Mesendoderm (in vitro differentiated cells): ENCODE measurements around the gene PPP2R2C.
A peak's percentile ranks its signal among the peaks of the same experiment; 100 is the strongest.

ENCODE experiments used
- DNase-seq: peaks from one replicate; pipeline ENCODE4 v3.0.0; 2013
- H2AK5ac ChIP-seq: 2 replicates; pipeline ENCODE4 v1.6.1; 2013; ENCODE audit warnings: low read length, inconsistent platforms
- H2BK120ac ChIP-seq: 2 replicates; pipeline ENCODE4 v1.6.1; 2013; ENCODE audit warnings: low read depth, mild to moderate bottlenecking, low read length, moderate library complexity, mixed read lengths
- H2BK15ac ChIP-seq: replicated peaks from 2 replicates; pipeline ENCODE4 v1.6.1; 2013; ENCODE audit warnings: low read depth, mild to moderate bottlenecking, moderate library complexity
- H2BK5ac ChIP-seq: 2 replicates; pipeline ENCODE4 v1.6.1; 2013; ENCODE audit warnings: low read length, inconsistent platforms
- H3K18ac ChIP-seq: 2 replicates; pipeline ENCODE4 v1.6.1; 2013; ENCODE audit warnings: mild to moderate bottlenecking, low read length, mixed read lengths
- H3K23ac ChIP-seq: one replicate; pipeline ENCODE4 v1.6.1; 2013; ENCODE audit warnings: low read length
- H3K27ac ChIP-seq: 2 replicates; pipeline ENCODE4 v1.5.1; 2013; ENCODE audit warnings: low read depth, mild to moderate bottlenecking, inconsistent platforms, low read length, moderate library complexity
- H3K27me3 ChIP-seq: 2 replicates; pipeline ENCODE4 v1.6.1; 2013; ENCODE audit warnings: low read length, control low read depth, mild to moderate bottlenecking, inconsistent platforms; ENCODE audit not compliant: insufficient read depth, poor library complexity
- H3K36me3 ChIP-seq: 2 replicates; pipeline ENCODE4 v1.6.1; 2013; ENCODE audit warnings: low read length, inconsistent platforms; ENCODE audit not compliant: control insufficient read depth, insufficient read depth
- H3K4ac ChIP-seq: one replicate; pipeline ENCODE4 v1.6.1; 2013; ENCODE audit warnings: low read depth, mild to moderate bottlenecking, low read length, moderate library complexity
- H3K4me1 ChIP-seq: 2 replicates; pipeline ENCODE4 v1.6.1; 2013; ENCODE audit warnings: low read depth, low read length, inconsistent platforms; ENCODE audit not compliant: control insufficient read depth
- H3K4me2 ChIP-seq: 2 replicates; pipeline ENCODE4 v1.6.1; 2013; ENCODE audit warnings: low read length
- H3K4me3 ChIP-seq: 2 replicates; pipeline ENCODE4 v1.5.1; 2013; ENCODE audit warnings: mild to moderate bottlenecking, low read length
- H3K56ac ChIP-seq: one replicate; pipeline ENCODE4 v1.6.1; 2013; ENCODE audit warnings: low read length
- H3K79me1 ChIP-seq: 2 replicates; pipeline ENCODE4 v1.6.1; 2013; ENCODE audit warnings: low read length, inconsistent platforms
- H3K79me2 ChIP-seq: 2 replicates; pipeline ENCODE4 v1.6.1; 2013; ENCODE audit warnings: mild to moderate bottlenecking, low read length; ENCODE audit not compliant: control insufficient read depth, insufficient read depth
- H3K9ac ChIP-seq: 2 replicates; pipeline ENCODE4 v1.6.1; 2013; ENCODE audit warnings: low read length, inconsistent platforms
- H4K5ac ChIP-seq: one replicate; pipeline ENCODE4 v1.6.1; 2013; ENCODE audit warnings: low read length
- H4K8ac ChIP-seq: one replicate; pipeline ENCODE4 v1.6.1; 2013; ENCODE audit warnings: low read depth, mild to moderate bottlenecking, control low read depth, low read length, moderate library complexity
- WGBS: extraction: QIAGEN DNeasy Blood & Tissue Kit; methylation state at CpG from one replicate; pipeline ENCODE4 v1.1.7; 2013; ENCODE audit warnings: low lambda C conversion rate, missing lambda C conversion rate; ENCODE audit not compliant: insufficient coverage; ENCODE audit errors: extremely low coverage; 5-methylcytosine and 5-hydroxymethylcytosine counted together

PPP2R2C gene

GRCh38 chr4:6277139-6277802, 195.1 kb downstream of the PPP2R2C start:
- no peak overlapping the region for H3K23ac ChIP-seq
- no peaks in the 10 kb centered on the region for H3K27me3 ChIP-seq
- no peak overlapping the region for H3K9ac ChIP-seq
- H3K18ac ChIP-seq: no peak overlapping the region
- H2AK5ac ChIP-seq: no peak overlapping the region
- no peak overlapping the region for H2BK5ac ChIP-seq
- no peaks in the 10 kb centered on the region for H3K36me3 ChIP-seq
- H3K4me1 ChIP-seq: no peaks in the 10 kb centered on the region
- no peak overlapping the region for H3K4ac ChIP-seq
- H3K27ac ChIP-seq: no peak overlapping the region
- H3K4me2 ChIP-seq: no peak overlapping the region
- H3K56ac ChIP-seq: no peak overlapping the region
- H3K4me3 ChIP-seq: no peak overlapping the region
- H4K5ac ChIP-seq: no peak overlapping the region
- peaks cover 8% of the 10 kb centered on the region for H3K79me1 ChIP-seq
- no peak overlapping the region for H2BK120ac ChIP-seq
- H4K8ac ChIP-seq: no peak overlapping the region
- no peak for DNase-seq
- no peak overlapping the region for H2BK15ac ChIP-seq
- peaks cover 7% of the 10 kb centered on the region for H3K79me2 ChIP-seq
- WGBS: no CpG with 5 or more reads among the region's 24 CpGs

DNA sequence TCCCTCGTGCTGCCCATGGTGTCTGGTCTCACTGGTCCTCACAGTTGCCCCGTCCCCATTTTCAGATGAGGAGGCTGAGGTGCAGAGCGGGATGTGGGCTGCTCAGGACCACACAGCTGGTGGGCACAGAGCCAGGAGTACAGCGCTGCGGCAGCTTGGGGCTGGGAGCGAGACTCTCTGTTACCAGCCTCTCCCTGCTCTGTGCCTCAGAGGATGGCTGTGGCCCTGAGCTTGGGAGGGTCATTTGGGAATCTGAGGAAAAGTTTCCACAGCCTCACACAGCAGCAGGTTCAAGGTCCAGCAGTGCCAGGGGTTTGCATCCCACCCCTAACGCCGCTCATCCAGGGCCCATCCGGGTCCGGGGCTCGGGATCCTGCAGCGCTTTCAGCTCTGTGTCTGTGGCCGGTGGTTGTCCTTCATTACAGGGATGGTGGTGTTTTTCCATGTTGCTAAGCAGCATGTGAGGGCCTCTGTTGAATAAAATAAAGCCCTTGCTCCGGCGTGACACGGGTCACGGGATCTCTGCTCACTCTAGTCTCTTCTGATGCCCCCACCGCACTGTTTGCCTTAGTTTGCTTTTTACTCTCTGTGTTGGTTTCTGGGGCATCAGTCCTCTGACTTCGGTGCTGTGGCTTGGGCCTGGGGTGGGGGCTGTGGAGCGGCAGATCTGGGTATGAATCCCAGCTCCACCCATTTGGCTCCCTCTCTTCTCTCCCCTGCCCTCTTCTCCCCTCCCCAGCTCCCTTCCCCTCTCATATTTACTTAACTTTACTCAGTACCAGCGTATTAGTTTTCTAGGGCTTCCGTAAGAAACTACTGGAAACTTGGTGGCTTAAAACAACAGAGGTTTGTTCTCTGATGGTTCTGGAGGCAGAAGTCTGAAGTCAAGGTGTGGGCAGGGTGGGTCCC, 196.3 kb downstream of the PPP2R2C start:
- H2BK15ac ChIP-seq: no peak overlapping the region
- H3K4me3 ChIP-seq: no peak overlapping the region
- no peak overlapping the region for H2BK120ac ChIP-seq
- no peak overlapping the region for H3K56ac ChIP-seq
- H3K36me3 ChIP-seq: no peaks in the 10 kb centered on the region
- H2AK5ac ChIP-seq: no peak overlapping the region
- no peak overlapping the region for H3K27ac ChIP-seq
- no peak overlapping the region for H2BK5ac ChIP-seq
- H3K27me3 ChIP-seq: no peaks in the 10 kb centered on the region
- WGBS: no CpG with 5 or more reads among the region's 22 CpGs
- H4K8ac ChIP-seq: no peak overlapping the region
- H4K5ac ChIP-seq: no peak overlapping the region
- H3K4ac ChIP-seq: no peak overlapping the region
- H3K4me2 ChIP-seq: no peak overlapping the region
- H3K23ac ChIP-seq: no peak overlapping the region
- DNase-seq: no peak
- H3K4me1 ChIP-seq: no peaks in the 10 kb centered on the region
- no peak overlapping the region for H3K9ac ChIP-seq
- peaks cover 8% of the 10 kb centered on the region for H3K79me1 ChIP-seq
- no peak overlapping the region for H3K18ac ChIP-seq
- peaks cover 7% of the 10 kb centered on the region for H3K79me2 ChIP-seq

- no peak for DNase-seq
- WGBS: no CpG with 5 or more reads among the region's 10 CpGs
Measured at GRCh38 chr4:6275351-6275750, 197.1 kb downstream of the PPP2R2C start.

DNA sequence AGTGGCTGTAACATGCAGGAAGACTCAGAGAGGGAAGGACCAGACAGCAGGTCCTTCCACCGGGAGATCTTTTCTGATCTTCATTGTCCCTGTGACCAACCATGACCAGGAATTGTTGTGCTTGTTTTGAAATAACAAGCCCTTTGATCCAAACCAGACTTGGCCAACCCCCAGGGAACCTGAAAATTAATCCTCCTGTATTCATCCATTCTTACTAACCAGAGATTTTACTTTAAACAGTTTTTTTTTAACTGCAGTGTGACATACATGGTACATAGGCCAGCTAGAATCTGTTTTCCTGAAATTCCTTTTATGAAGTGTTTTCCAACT, 198.8 kb downstream of the PPP2R2C start:
- no peaks in the 10 kb centered on the region for H3K27me3 ChIP-seq
- H3K4me1 ChIP-seq: peaks cover 2% of the 10 kb centered on the region
- peaks cover 8% of the 10 kb centered on the region for H3K79me1 ChIP-seq
- no peak overlapping the region for H3K23ac ChIP-seq
- H4K8ac ChIP-seq: no peak overlapping the region
- H2BK15ac ChIP-seq: no peak overlapping the region
- H2BK120ac ChIP-seq: no peak overlapping the region
- WGBS: no CpG with 5 or more reads among the region's 1 CpG
- no peak overlapping the region for H3K9ac ChIP-seq
- no peak overlapping the region for H3K4me3 ChIP-seq
- no peak overlapping the region for H2BK5ac ChIP-seq
- H3K27ac ChIP-seq: no peak overlapping the region
- peak overlapping the region; percentile 10 for H3K56ac ChIP-seq
- H3K4me2 ChIP-seq: no peak overlapping the region
- H3K18ac ChIP-seq: no peak overlapping the region
- H2AK5ac ChIP-seq: no peak overlapping the region
- peaks cover 7% of the 10 kb centered on the region for H3K79me2 ChIP-seq
- H3K4ac ChIP-seq: no peak overlapping the region
- DNase-seq: no peak
- H3K36me3 ChIP-seq: no peaks in the 10 kb centered on the region
- H4K5ac ChIP-seq: no peak overlapping the region

More at GRCh38 chr4:6275351-6275750, 197.1 kb downstream of the PPP2R2C start:
- Histone ChIP-seq H3K27me3 (no peaks in the 10 kb centered on the region), H3K79me1 (peaks cover 8% of the 10 kb centered on the region), H4K8ac (no peak overlapping the region), H3K79me2 (peaks cover 7% of the 10 kb centered on the region), H3K56ac (no peak overlapping the region), H3K4me2 (no peak overlapping the region), H3K4me3 (no peak overlapping the region), H2BK5ac (no peak overlapping the region), H3K4me1 (no peaks in the 10 kb centered on the region), H3K36me3 (no peaks in the 10 kb centered on the region), H3K18ac (no peak overlapping the region), H3K27ac (no peak overlapping the region), H2BK15ac (no peak overlapping the region), H2AK5ac (no peak overlapping the region), H3K4ac (no peak overlapping the region), H3K23ac (no peak overlapping the region), H2BK120ac (no peak overlapping the region), H4K5ac (no peak overlapping the region), H3K9ac (no peak overlapping the region)

- DNase-seq: peak; percentile 56
- no peak overlapping the region for H3K27ac ChIP-seq
- H3K79me2 ChIP-seq: peaks cover 7% of the 10 kb centered on the region
Measured at GRCh38 chr4:6272863-6273660, 199.4 kb downstream of the PPP2R2C start.

More at GRCh38 chr4:6272863-6273660, 199.4 kb downstream of the PPP2R2C start:
- peaks cover 8% of the 10 kb centered on the region for H3K79me1 ChIP-seq
- no peak overlapping the region for H3K4me3 ChIP-seq
- H3K4me2 ChIP-seq: no peak overlapping the region
- no peak overlapping the region for H4K5ac ChIP-seq
- H3K4me1 ChIP-seq: peaks cover 2% of the 10 kb centered on the region
- H2BK15ac ChIP-seq: no peak overlapping the region
- no peak overlapping the region for H3K4ac ChIP-seq
- WGBS: no CpG with 5 or more reads among the region's 15 CpGs
- no peaks in the 10 kb centered on the region for H3K27me3 ChIP-seq
- H3K23ac ChIP-seq: no peak overlapping the region
- no peak overlapping the region for H2AK5ac ChIP-seq
- H3K56ac ChIP-seq: peak overlapping the region; percentile 10
- H3K9ac ChIP-seq: no peak overlapping the region
- no peak overlapping the region for H4K8ac ChIP-seq
- H3K18ac ChIP-seq: no peak overlapping the region
- H2BK5ac ChIP-seq: no peak overlapping the region
- H3K36me3 ChIP-seq: no peaks in the 10 kb centered on the region
- no peak overlapping the region for H2BK120ac ChIP-seq
